ENCODE data around the gene GLYAT.

- TF ChIP-seq EZH2 (IDR thresholded peaks at IDR 0.05; ENCODE audit: borderline replicate concordance, low read length) (no peak), CTCF (conservative IDR thresholded peaks at IDR 0.05 in 1 of 2, IDR thresholded peaks at IDR 0.05 in 1 of 2; ENCODE audit: extremely low read depth in 1 of 2, insufficient read depth in 1 of 2, low read depth in 1 of 2, low read length in 2 of 2) (no peak)
These were observed 33.3 kb upstream of the GLYAT start for GRCh38 chr11:58765078-58765477.
